Measurements from ENCODE around the gene MYH7B. TPM values are rescaled to one million over a fixed set of nuclear protein-coding genes. Genes with fewer than 3 reads are reported as not detected.

MYH7B gene
- total and polyA plus RNA-seq, 8 donors: 0.15 to 1.5 (median 0.59) TPM; not detected in 2

- Histone ChIP-seq H3K4me1 (peaks cover 10 to 21% (median 12%) of the 10 kb centered on the region in 4 donors), H3K9me3 (no peaks in the 10 kb centered on the region), H3K36me3 (peaks cover 67 to 98% (median 96%) of the 10 kb centered on the region in 4 donors), H3K4me3 (no peak overlapping the region), H3K27me3 (no peaks in the 10 kb centered on the region), H3K27ac (no peak overlapping the region)
- WGBS, 5 donors: 88 to 93% (median 92%) methylated on average over 17 to 28 of the region's 28 CpGs
- no peak for DNase-seq
- intact Hi-C loops (cut with DNase I; ENCODE audit: low total_unique reads): no loop called here
- TF ChIP-seq POLR2AphosphoS5 (IDR thresholded peaks at IDR 0.05) (no peak), POLR2A (IDR thresholded peaks at IDR 0.05) (no peak), CTCF (IDR thresholded peaks at IDR 0.05) (no peak), EP300 (IDR thresholded peaks at IDR 0.05) (no peak)
Observed at GRCh38 chr20:34998331-34998950, 42.8 kb downstream of the MYH7B start.

- DNase-seq: no peak
- no peaks in the 10 kb centered on the region for H3K27me3 ChIP-seq
- H3K36me3 ChIP-seq: peaks cover 67 to 98% (median 96%) of the 10 kb centered on the region in 4 donors
- peaks cover 10 to 21% (median 12%) of the 10 kb centered on the region in 4 donors for H3K4me1 ChIP-seq
- H3K27ac ChIP-seq: no peak overlapping the region
- no peak overlapping the region for H3K4me3 ChIP-seq
- intact Hi-C loops (cut with DNase I; ENCODE audit: low total_unique reads): no loop called here
- 90 to 94% (median 91%) methylated on average over 20 to 25 of the region's 25 CpGs for WGBS, 5 donors
- H3K9me3 ChIP-seq: no peaks in the 10 kb centered on the region
- TF ChIP-seq CTCF (IDR thresholded peaks at IDR 0.05) (no peak), EP300 (IDR thresholded peaks at IDR 0.05) (no peak), POLR2AphosphoS5 (IDR thresholded peaks at IDR 0.05) (no peak), POLR2A (IDR thresholded peaks at IDR 0.05) (no peak)
Observed at GRCh38 chr20:34999021-34999451, 43.4 kb downstream of the MYH7B start.

GRCh38 chr20:34999782-35000181, 44.1 kb downstream of the MYH7B start:
- intact Hi-C loops (cut with DNase I; ENCODE audit: low total_unique reads): no loop called here
- H3K36me3 ChIP-seq: peaks cover 75 to 98% (median 96%) of the 10 kb centered on the region in 4 donors
- TF ChIP-seq POLR2AphosphoS5 (IDR thresholded peaks at IDR 0.05) (no peak), EP300 (IDR thresholded peaks at IDR 0.05) (no peak), CTCF (IDR thresholded peaks at IDR 0.05) (no peak), POLR2A (IDR thresholded peaks at IDR 0.05) (no peak)

GRCh38 chr20:35000311-35000921, 44.7 kb downstream of the MYH7B start:
- TF ChIP-seq POLR2A (IDR thresholded peaks at IDR 0.05) (no peak), CTCF (IDR thresholded peaks at IDR 0.05) (no peak), EP300 (IDR thresholded peaks at IDR 0.05) (no peak), POLR2AphosphoS5 (IDR thresholded peaks at IDR 0.05) (no peak)
- no peak for DNase-seq
- Histone ChIP-seq H3K27me3 (no peaks in the 10 kb centered on the region), H3K9me3 (no peaks in the 10 kb centered on the region), H3K27ac (no peak overlapping the region), H3K4me3 (no peak overlapping the region), H3K36me3 (peaks cover 80 to 98% (median 96%) of the 10 kb centered on the region in 4 donors), H3K4me1 (peaks cover 10 to 21% (median 12%) of the 10 kb centered on the region in 4 donors)
- intact Hi-C loops (cut with DNase I; ENCODE audit: low total_unique reads): no loop called here
- WGBS, 5 donors: 87 to 95% (median 93%) methylated on average over 20 to 28 of the region's 28 CpGs

More at GRCh38 chr20:34999782-35000181, 44.1 kb downstream of the MYH7B start:
- WGBS, 5 donors: 68 to 84% (median 79%) methylated on average over 9 to 10 of the region's 10 CpGs
- Histone ChIP-seq H3K4me1 (peaks cover 10 to 21% (median 12%) of the 10 kb centered on the region in 4 donors), H3K27me3 (no peaks in the 10 kb centered on the region), H3K4me3 (no peak overlapping the region), H3K27ac (no peak overlapping the region), H3K9me3 (no peaks in the 10 kb centered on the region)
- no peak for DNase-seq
